ENCODE results near the gene KATNAL1. TPM values are rescaled to one million over a fixed set of nuclear protein-coding genes. Genes with fewer than 3 reads are reported as not detected.

The KATNAL1 gene
- total RNA-seq, 1 donor, result 8.6 TPM

- DNase-seq (ENCODE audit: low read depth in 2 of 3, low spot score in 2 of 3), result no peak
These were observed 136.8 kb downstream of the KATNAL1 start for GRCh38 chr13:30170569-30170968.

- DNase-seq (ENCODE audit: low read depth in 2 of 3, low spot score in 2 of 3), result no peak
These were observed 137.9 kb downstream of the KATNAL1 start for GRCh38 chr13:30169442-30169841.

GRCh38 chr13:30165796-30166195, 141.6 kb downstream of the KATNAL1 start:
- DNase-seq (ENCODE audit: low read depth in 2 of 3, low spot score in 2 of 3), result no peak

GRCh38 chr13:30165071-30165470, 142.3 kb downstream of the KATNAL1 start:
- DNase-seq (ENCODE audit: low read depth in 2 of 3, low spot score in 2 of 3), result no peak

- DNase-seq (ENCODE audit: low read depth in 2 of 3, low spot score in 2 of 3), result peak in 1 of 3 donors; percentile 42
These were observed 143.2 kb downstream of the KATNAL1 start for GRCh38 chr13:30164146-30164545.

GRCh38 chr13:30163441-30163840, 143.9 kb downstream of the KATNAL1 start:
- peak in 1 of 3 donors; percentile 23 for DNase-seq (ENCODE audit: low read depth in 2 of 3, low spot score in 2 of 3)

- DNase-seq (ENCODE audit: low read depth in 2 of 3, low spot score in 2 of 3), result no peak
These were observed 147.9 kb downstream of the KATNAL1 start for GRCh38 chr13:30159446-30159839.

- no peak for DNase-seq (ENCODE audit: low read depth in 2 of 3, low spot score in 2 of 3)
These were observed 148.4 kb downstream of the KATNAL1 start for GRCh38 chr13:30158774-30159445.

- DNase-seq (ENCODE audit: low read depth in 2 of 3, low spot score in 2 of 3), result no peak
These were observed 149.7 kb downstream of the KATNAL1 start for GRCh38 chr13:30157616-30157993.

- no peak for DNase-seq (ENCODE audit: low read depth in 2 of 3, low spot score in 2 of 3)
These were observed 150.3 kb downstream of the KATNAL1 start for GRCh38 chr13:30156826-30157615.

- DNase-seq (ENCODE audit: low read depth in 2 of 3, low spot score in 2 of 3), result no peak
These were observed 151.1 kb downstream of the KATNAL1 start for GRCh38 chr13:30156270-30156669.

- no peak for DNase-seq (ENCODE audit: low read depth in 2 of 3, low spot score in 2 of 3)
These were observed 152.4 kb downstream of the KATNAL1 start for GRCh38 chr13:30154931-30155330.

GRCh38 chr13:30154531-30154930, 152.8 kb downstream of the KATNAL1 start:
- DNase-seq (ENCODE audit: low read depth in 2 of 3, low spot score in 2 of 3), result no peak

GRCh38 chr13:30153545-30154426, 153.6 kb downstream of the KATNAL1 start:
- no peak for DNase-seq (ENCODE audit: low read depth in 2 of 3, low spot score in 2 of 3)

Small RNAs within 50 kb of the gene (small RNA-seq; reads per million reads assigned to genes)
- not detected for gene RNU6-64P

Other genes with a start within 250 kb of the KATNAL1 start
- 0.27 TPM for gene UBE2L5, start 114.9 kb upstream of the KATNAL1 start, total RNA-seq
- 86.2 TPM for gene HMGB1, start 158.4 kb upstream of the KATNAL1 start, total RNA-seq

Measured in hematopoietic multipotent progenitor cell (in vitro differentiated cells).